HuH-7 (cell line): ENCODE data around the gene SLC16A10.
"Not testable (repeated sequence)": the region's sequence is repeated elsewhere in the genome, so short reads cannot be mapped to it uniquely, and the experiment has no call there.

Experiments
- DNase-seq: peaks from one replicate; pipeline ENCODE4 v3.0.0; 2011; ENCODE audit warnings: low spot score

The SLC16A10 gene, protein sequence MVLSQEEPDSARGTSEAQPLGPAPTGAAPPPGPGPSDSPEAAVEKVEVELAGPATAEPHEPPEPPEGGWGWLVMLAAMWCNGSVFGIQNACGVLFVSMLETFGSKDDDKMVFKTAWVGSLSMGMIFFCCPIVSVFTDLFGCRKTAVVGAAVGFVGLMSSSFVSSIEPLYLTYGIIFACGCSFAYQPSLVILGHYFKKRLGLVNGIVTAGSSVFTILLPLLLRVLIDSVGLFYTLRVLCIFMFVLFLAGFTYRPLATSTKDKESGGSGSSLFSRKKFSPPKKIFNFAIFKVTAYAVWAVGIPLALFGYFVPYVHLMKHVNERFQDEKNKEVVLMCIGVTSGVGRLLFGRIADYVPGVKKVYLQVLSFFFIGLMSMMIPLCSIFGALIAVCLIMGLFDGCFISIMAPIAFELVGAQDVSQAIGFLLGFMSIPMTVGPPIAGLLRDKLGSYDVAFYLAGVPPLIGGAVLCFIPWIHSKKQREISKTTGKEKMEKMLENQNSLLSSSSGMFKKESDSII

DNA sequence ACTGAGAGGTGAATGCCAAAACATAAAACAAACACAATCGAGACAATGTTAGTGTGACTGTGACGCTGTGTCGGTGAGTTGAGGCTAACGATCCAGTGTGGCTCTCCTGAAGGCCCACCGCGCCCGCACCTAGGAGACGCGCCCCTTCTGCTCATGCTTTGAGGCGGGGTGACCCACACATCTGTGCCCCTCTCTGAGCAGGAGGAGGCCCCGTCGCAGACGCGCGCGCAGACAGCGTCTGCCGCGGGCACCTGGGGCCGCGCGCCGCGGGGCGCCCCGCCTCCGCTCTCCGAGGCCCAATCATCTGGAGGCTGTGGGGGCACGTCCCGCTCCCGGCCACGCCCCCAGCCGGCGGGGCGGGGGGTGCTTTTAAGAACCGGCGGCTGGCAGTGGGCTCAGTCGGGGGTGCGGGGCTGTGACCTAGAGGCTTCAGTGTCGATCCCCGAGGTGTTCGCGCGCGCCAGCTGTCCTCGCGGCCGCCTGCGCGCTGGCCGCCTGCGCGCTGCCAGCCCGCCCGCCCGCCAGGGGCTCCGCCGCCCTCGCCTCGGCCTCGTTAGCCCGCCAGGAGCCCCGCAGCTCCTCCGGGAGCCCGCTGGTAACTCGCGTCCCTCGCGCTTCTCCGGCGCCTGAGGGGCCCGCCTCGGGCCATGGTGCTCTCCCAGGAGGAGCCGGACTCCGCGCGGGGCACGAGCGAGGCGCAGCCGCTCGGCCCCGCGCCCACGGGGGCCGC is at the start of gene SLC16A10:
Gene SLC16A10 (plus strand): TSS at position 398 of the 730 bp plus-strand sequence. CDS start 250 bp downstream, at position 648.
- peak; percentile 94 for DNase-seq

DNA sequence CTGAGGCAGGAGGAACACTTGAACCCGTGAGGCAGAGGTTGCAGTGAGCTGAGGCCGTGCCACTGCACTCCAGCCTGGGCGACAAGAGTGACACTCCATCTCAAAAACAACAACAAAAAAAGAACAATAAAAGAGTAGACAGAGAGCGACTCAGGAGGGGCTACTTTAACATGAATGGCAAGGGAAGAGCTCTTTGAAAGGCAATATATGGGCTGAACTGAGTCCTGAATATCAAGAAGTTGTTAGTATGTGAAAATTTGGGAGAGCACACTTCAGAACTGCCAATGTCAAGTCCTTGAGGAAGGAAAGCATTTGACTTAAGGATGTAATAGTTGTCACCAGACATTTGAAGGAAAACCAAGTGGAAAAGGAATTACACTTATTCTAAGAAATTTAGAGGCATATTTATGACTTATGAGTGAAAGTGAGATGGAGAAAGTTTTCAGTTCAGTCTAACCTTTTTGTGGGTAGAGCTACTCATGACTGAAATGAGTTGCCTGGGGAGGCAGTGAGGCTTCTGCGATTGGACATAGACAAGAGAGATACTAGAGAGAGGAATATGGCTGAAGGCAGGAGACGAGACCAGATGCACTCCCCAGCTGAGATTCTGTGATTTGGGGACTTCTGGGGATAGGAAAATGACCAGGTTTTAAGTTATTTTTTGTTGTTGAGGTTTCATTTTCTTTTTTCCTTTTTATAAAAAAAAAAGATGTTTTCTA is 48.6 kb upstream of the SLC16A10 start:
- DNase-seq, result no peak

DNA sequence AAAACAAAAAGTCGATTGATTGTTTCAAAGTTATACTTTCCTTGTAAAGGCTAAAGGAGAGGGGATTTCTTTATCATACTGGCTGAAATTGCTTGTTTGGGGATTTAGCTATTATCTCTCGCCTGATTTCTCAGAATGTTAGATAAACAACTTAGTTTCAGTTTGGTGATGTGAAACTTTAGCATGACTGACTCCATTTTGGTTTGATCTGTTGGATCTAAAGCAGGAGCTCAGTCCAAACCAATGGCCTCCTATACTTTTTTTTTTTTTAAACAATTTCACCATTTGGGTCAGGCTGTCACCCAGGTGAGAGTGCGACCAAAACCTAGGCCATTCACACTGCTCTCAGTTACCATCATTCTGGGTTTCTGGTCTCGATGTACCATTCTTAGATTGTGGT is 45.4 kb upstream of the SLC16A10 start:
- no peak for DNase-seq

DNA sequence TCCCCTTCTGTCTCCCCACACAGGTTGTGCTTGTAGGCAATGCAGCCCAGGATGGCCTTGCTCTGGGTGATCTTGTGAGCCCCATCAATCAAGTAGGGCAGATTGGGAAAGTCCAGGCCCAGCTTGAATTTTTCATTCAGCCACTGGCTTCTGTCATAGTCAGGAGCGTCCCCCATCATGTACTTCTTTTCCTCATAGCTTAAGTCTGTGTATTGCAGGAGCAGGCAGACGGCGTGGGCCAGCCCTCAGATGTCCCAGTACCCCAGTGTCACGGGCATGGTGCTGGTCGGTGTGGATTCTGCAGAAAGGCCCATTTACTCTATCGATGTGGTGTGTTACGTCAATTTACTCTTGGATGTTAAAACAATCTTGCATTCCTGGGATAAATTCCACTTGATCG is 40.1 kb upstream of the SLC16A10 start:
- no peak for DNase-seq

DNA sequence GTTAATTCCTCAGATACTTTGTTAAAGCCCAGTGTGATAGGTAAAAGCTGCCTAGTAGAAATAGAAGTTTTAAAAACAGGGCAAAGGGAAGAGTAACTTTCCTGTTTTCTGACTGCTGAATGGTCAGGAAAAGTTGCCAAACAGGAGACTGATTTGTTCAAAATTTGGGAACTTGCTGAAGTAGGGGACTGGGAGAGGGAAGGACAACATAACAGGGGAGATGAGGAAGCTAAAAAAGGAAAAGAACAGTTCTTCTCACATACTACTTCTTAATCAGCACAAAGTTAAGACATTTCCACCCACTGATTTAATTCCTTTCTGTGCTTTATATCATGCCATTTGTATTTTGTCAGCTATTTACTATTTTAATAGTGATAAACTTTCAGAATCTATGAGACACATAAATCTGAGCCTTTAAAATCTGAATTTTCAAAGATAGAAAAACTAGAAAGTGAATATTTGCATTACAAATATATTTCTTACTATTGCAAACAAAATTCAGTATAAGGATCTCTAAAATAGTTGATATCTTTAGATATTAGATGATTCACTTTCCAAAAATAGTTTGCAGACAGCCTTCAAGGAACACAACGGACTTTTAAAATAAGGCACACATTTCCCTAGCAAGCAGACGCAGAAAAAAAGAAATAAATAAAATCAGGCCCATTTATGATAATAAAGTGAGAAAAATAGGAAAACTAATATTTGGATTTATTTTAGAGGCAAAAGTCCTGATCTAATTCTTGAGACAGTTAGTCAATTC is 36.9 kb upstream of the SLC16A10 start:
- DNase-seq, result no peak

DNA sequence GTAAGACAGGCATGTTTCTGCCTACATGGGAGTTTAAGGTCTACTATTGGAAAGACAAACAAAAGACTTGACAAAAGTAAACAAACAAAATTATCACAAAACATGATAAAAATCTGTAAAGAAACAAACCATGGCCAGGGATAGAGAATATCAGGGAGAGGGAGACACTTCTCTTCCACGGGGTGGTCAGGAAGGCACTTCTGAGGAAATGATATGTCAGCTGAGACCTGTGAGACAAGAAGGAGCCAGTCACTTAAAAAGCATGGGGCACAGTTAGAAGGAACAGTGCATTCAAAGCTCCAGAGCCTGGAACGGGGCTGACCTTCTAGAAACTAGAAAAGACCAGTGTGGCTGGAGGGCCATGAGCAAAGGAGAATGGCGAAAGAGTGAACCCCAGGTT is 35.1 kb upstream of the SLC16A10 start:
- DNase-seq, result no peak

DNA sequence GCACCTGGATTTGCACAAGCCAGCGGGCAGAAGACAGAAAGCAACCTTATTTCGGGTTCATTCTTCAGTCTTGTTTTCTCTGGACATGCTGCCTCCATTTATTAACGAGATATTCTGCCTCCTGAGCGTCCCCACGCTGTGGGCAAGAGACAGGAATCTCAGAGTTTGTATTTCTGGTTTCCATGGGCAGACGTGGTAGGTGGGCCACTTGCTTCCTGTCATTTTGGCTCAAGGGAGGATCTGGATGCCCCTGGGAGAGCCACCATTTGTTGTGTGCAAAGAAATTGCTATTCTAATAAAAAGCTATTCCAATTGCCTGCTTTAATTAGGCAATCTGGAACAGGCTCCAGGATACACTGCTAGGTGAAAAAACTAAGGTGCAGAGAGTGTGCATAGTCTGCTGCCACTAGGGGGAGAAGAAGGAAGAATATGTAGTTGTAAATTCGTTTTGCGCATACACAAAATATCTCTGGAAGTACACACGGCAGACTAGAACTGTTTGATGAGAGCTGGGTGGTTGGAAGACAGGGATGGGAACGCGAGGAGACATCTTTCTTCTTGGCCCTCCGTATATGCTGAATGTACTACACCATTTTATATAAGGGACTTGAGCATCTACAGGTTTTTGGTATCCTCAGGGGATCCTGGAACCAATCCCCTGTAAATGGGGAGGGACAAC is 30.1 kb upstream of the SLC16A10 start:
- peak; percentile 58 for DNase-seq

DNA sequence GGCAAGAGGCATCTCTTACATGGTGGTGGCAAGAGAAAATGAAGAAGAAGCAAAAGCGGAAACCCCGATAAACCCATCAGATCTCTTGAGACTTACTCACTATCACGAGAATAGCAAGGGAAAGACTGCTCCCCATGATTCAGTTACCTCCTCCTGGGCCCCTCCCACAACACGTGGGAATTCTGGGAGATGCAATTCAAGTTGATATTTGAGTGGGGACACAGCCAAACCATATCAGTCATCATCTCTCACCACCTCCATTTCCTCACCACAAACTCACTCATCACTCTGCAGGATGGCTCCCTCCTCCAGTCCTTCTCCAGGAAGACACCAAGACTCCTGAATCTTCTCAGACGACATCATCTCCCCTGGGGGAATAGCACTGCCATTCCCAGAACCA is 25.8 kb upstream of the SLC16A10 start:
- no peak for DNase-seq

DNA sequence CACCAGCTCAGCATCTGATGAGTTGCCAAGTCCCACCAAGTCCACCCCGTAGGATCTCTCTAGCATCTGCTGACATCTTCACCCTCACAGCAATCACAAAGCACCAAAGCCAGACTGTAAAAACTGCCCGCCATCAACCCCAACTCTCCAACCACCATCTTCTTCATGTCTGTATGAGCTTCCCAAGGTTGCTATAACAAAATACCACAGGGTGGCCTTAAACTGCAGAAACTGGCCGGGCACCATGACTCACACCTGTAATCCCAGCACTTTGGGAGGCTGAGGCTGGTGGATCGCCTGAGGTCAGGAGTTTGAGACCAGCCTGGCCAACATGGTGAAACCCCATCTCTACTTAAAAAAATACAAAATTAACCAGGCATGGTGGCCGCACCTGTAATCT is 25.3 kb upstream of the SLC16A10 start:
- DNase-seq, result not testable (repeated sequence)

DNA sequence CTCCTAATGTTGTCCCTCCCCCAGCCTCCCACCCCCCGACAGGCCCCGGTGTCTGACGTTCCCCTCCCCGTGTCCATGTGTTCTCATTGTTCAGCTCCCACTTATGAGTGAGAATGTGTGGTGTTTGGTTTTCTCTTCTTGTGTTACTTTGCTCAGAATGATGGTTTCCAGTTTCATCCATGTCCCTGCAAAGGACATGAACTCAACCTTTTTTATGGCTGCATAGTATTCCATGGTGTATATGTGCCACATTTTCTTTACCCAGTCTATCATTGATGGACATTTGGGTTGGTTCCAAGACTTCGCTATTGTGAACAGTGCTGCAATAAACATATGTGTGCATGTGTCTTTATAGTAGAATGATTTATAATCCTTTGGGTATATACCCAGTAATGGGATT is 24.4 kb upstream of the SLC16A10 start:
- not testable (repeated sequence) for DNase-seq

DNA sequence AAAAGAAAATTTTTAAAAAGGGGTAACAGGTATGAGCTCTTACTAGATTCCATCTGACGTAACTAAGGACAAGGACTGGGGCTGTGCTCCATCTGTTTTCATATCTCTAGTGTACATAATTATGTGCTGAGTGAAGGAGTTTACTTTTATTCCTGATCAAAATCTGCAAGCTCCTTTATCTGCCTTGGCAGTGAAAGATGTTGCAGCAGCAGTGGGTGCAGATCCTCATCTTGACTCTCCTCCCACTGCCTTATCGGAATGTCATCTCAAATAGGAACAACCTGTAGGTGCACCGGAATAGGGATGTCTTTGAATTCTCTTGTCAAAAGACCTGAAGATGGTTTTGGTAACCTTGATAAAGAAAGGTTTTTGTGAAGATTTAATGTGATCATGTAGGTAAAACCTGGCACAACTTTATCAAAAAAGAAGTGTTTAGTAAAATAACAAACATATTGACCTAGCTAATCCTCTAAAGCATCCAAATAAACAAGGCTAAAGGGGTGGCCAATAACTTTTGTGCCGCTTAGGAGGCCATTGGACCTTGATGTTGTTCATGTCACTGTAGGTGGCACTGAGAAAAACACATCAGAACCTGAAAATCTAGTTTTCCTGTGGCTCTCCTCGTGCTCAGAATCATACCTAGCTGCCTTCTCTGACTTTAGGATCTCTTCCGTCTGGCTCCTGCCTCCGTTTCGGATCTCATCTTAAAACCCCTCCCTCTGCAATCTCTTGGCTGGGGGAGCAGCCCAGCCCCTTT is 19.0 kb upstream of the SLC16A10 start:
- DNase-seq, result no peak

DNA sequence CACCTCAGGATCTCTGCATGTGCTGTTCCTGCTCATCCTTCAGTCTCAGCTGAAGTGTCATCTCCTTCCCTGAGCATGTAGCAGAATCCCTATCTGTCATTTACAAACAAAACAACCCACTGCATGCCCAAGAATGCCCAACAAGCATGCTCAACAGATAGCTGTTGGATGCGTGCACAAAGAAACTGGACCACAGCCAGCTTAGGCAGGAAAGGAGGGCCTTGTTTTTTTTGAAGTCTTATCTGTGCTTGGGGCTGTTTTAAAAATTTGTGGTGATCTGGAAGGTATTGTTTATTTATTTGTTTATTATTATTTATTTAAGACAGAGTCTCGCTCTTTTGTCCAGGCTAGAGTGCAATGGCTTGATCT is 18.5 kb upstream of the SLC16A10 start:
- no peak for DNase-seq

DNA sequence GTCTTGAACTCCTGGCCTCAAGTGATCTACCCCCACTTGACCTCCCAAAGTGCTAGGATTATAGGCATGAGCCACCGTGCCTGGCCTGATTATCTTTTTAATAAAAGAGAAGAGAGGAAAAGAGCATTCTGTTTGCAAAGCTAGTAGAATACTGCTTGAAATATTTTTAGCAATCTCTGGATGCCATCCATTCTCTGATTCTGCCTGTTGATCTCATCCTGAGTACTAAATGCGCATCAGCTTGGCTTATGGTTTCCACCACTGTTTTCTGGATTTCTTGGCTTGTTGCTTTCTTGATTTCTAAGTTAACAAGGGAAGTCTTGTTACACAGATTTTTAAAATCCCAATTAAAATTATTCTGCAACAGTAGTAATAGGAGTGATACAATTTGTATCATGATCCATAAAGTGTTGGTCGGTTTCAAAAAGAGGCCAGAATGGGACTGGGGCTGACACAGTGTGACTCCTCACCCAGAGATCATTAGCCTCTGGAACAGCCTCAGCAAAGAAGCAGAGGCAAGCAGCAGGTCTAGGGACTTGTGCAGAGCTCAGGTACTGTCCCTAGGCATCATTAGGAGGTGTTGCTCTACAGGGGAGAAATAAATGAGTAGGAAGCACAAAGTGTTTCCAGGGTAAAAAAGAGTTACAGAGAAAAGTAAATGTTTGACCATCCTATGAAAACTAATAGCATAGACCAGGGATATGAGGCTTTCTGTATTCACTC is 17.8 kb upstream of the SLC16A10 start:
- DNase-seq, result no peak

DNA sequence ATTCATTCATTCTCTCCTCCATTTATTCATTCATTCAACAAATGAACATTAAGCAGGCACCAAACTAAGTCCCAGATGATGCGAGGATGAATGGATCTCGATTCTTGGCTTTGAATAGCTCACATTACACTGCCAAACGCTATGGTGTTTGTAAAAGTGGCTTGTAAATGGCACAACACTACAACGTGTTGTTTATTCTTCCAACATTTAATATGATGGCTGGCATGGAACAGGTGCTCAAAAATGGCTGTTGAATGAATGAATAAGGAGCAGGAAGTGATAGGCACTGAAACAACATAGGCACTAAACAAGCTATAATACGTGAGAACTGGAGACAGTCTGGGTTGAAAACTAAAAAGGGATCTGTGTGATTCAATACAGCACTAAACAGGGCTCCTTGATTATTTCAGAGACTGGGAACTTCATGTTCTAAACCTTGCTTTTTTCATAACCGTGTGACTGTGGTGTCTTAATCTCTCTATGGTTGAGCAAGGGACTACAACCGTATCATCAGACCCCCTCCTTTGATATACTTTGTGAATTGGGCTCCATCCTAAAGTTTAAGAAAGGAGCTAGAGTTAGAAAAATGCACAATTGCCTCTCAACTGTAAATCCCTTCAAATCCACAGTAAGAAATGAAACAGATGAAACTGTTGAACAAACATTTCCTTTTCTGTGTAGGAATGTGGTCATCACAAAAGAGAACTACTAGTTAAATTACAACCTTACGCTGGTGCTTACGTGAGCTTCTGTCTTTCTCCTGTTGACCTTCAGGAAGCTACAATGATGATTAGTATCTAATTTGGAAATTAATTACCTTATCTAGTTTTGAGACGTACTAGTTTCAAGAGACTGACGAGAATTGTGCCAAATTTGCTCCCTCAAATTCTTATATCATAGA is 16.9 kb upstream of the SLC16A10 start:
- DNase-seq, result no peak

DNA sequence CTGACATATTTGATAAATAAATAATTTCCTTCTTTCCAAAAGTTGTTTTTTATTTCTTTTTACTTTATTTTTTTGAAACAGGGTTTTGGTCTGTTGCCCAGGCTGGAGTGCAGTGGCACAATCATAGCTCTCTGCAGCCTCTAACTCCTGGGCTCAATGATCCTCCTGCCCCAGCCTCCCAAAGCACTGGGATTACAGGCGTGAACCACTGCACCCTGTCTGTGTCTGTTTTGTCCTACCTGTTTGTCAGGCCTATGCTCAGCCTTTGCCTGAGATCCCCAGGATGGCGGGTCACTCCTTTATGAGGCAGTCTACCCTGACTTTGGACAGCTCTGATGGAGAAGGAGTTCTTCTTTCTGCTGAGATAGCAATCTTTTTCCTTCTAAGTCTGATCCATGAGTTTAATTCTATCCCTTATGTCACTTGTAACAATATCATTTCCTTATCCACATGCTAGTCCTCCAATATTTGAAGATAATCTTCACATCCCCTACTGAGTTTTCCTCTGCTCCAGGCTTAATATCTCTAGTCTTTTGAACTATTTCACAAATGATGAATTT is 14.4 kb upstream of the SLC16A10 start:
- DNase-seq, result no peak

DNA sequence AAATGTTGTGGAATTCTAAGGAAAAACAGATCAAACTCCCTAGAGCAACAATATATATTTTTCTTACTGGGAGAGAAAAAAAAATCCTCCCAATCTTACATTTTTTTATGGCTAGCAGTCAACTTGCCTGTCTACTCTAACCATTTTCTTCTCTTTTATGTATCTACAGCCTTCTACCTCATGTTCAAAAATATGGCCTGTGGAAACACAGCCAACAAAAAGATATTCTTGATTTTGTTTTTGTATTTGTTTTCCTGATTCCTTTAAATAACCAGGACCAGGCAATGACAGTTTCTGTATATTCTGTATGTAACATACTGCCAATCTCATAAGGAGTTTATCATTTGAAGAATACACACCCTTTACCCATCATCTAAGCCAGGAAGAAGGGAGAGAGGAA is 13.0 kb upstream of the SLC16A10 start:
- DNase-seq, result no peak

DNA sequence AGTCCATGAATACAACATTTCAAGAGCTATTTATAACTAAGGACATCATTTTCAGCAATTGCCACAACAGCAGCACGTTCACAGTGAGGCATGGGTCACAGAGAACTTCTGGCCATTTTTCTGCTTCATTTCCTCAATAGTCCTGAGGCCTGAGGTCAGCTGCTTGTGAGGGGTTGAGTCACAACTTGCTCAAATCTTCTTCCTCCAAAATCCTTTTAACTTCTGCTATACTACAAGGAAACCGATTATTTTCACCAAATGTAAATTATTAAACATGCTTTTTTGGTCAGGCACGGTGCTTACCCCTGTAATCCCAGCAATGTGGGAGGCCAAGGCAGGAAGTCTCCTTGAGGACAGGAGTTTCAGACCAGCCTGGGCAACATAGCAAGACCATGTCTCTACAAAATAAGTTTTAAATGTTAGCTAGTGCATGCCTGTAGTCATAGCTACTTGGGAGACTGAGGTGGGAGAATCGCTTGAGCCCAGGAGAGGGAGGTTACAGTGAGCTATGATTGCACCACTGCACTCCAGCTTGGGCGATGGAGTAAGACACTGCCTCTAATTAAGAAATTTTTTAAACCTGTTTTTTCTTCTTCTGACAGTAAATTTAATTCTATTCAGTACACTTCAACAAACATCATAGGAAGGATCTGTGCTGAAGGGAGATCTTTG is 11.1 kb upstream of the SLC16A10 start:
- no peak for DNase-seq

DNA sequence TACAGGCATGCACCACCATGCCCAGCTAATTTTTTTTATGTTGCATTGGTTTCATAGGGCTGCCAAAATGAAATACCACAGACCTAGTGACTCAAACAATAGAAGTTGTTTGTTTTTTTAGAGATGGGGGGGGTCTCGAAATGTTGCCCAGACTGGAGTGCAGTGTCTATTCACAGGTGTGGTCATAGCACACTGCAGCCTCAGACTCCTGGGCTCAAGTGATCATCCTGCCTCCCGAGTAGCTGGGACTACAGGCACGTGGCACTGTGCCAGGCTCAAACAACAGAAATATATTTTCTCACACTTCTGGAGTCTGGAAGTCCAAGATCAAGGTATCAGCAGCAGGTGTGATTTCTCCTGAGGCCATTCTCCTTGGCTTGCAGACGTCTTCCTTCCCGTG is 6.6 kb upstream of the SLC16A10 start:
- no peak for DNase-seq
